ENCODE measurements around the gene SVBP.

Gene SVBP

GRCh38 chr1:42847111-42847595 lies 30.0 kb upstream of the SVBP start:
- H3K27me3 ChIP-seq (ENCODE audit: low read length), result no peaks in the 10 kb centered on the region
- TF ChIP-seq, protein P1, sequence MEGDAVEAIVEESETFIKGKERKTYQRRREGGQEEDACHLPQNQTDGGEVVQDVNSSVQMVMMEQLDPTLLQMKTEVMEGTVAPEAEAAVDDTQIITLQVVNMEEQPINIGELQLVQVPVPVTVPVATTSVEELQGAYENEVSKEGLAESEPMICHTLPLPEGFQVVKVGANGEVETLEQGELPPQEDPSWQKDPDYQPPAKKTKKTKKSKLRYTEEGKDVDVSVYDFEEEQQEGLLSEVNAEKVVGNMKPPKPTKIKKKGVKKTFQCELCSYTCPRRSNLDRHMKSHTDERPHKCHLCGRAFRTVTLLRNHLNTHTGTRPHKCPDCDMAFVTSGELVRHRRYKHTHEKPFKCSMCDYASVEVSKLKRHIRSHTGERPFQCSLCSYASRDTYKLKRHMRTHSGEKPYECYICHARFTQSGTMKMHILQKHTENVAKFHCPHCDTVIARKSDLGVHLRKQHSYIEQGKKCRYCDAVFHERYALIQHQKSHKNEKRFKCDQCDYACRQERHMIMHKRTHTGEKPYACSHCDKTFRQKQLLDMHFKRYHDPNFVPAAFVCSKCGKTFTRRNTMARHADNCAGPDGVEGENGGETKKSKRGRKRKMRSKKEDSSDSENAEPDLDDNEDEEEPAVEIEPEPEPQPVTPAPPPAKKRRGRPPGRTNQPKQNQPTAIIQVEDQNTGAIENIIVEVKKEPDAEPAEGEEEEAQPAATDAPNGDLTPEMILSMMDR (IDR thresholded peaks at IDR 0.05; ENCODE audit: insufficient read depth, low read length, poor library complexity, severe bottlenecking), result no peak
- no peak for TF ChIP-seq EZH2phosphoT487 (conservative IDR thresholded peaks at IDR 0.05; ENCODE audit: low read length)
- H4K20me1 ChIP-seq (ENCODE audit: low read depth, low read length), result no peaks in the 10 kb centered on the region
- H3K4me2 ChIP-seq (ENCODE audit: low read depth, low read length, poor library complexity, severe bottlenecking), result peak overlapping the region; percentile 75
- no peaks in the 10 kb centered on the region for H3K9me3 ChIP-seq (ENCODE audit: insufficient read depth, low read length)
- no peaks in the 10 kb centered on the region; the same call in 1 of the 2 replicates for H3K36me3 ChIP-seq (ENCODE audit: low read length)
- H3F3A ChIP-seq (ENCODE audit: insufficient read depth), result no peaks in the 10 kb centered on the region
- H2AFZ ChIP-seq (ENCODE audit: low read depth, low read length, severe bottlenecking), result peak overlapping the region; percentile 17
- H3K9me2 ChIP-seq (replicated peaks; ENCODE audit: insufficient read depth, low read length), result no peaks in the 10 kb centered on the region
- H3K27ac ChIP-seq (ENCODE audit: low read depth, low read length), result peak overlapping the region; percentile 41
- peak overlapping the region; percentile 97 for H3K4me3 ChIP-seq (ENCODE audit: insufficient read depth, low read length, poor library complexity, severe bottlenecking)
- peaks cover 20% of the 10 kb centered on the region for H3K79me2 ChIP-seq (ENCODE audit: insufficient read depth, low read length)
- H3K9ac ChIP-seq (ENCODE audit: low read length), result peak overlapping the region; percentile 87

DNA sequence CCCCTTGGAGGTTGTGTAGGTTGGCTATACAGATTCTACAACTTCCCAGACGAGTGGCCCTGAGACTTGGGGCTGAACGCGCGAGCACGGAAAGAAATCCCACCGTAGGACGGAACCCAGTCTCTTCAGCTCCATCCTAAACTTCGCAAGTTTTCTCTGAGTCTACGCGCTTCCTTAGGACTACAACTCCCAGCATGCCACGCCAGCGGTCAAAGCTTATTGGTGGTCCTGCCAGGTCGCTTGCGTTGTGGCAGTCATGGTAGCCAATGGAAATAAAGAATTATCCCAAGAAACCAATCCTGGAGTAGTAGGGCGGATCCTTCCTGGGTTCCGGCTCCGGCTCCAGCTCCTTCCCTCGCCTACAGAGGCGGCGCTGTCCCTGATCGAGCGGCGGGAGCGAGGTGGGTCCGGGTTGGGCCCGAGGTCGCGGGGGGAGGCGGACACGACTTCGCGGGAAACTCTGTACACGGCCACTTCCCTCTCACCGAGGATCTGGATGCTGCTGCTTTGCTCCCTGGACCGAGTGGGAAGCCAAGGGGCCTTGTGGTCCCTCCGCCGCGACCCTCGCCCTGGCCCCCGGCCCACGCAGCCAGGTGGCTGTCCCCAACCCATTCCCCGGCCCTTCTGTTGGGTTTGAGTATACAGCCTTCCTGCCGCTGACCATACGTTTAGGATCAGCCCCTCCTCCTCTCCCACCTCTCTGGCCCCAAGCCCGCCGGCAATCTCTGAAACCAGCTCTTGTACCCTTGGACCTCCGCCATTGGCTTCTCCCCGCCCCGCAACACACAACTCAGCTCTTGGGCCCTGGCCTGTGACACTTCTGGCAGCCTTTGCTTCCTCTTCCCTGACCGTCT lies 29.3 kb upstream of the SVBP start, which contains the start of gene ZNF691:
Gene ZNF691 (plus strand): TSS at position 357 of the 854 bp plus-strand sequence. CDS start 3,046 bp downstream, outside the sequence.
- no peaks in the 10 kb centered on the region for H3K9me3 ChIP-seq (ENCODE audit: insufficient read depth, low read length)
- peak within 1 kb of the TSS; percentile 41 for H3K27ac ChIP-seq (ENCODE audit: low read depth, low read length)
- H3K4me3 ChIP-seq (ENCODE audit: insufficient read depth, low read length, poor library complexity, severe bottlenecking), result peak within 1 kb of the TSS; percentile 97
- peak within 1 kb of the TSS; percentile 87 for H3K9ac ChIP-seq (ENCODE audit: low read length)
- H3K79me2 ChIP-seq (ENCODE audit: insufficient read depth, low read length), result peaks cover 20% of the 10 kb centered on the region
- no peaks in the 10 kb centered on the region for H3K9me2 ChIP-seq (replicated peaks; ENCODE audit: insufficient read depth, low read length)
- TF ChIP-seq, protein P1 (IDR thresholded peaks at IDR 0.05; ENCODE audit: insufficient read depth, low read length, poor library complexity, severe bottlenecking), result no peak
- no peak for TF ChIP-seq EZH2phosphoT487 (conservative IDR thresholded peaks at IDR 0.05; ENCODE audit: low read length)
- H3F3A ChIP-seq (ENCODE audit: insufficient read depth), result no peaks in the 10 kb centered on the region
- no peaks in the 10 kb centered on the region for H4K20me1 ChIP-seq (ENCODE audit: low read depth, low read length)
- no peaks in the 10 kb centered on the region for H3K27me3 ChIP-seq (ENCODE audit: low read length)
- peak within 1 kb of the TSS; percentile 97 for H3K4me2 ChIP-seq (ENCODE audit: low read depth, low read length, poor library complexity, severe bottlenecking)
- H3K36me3 ChIP-seq (ENCODE audit: low read length), result no peaks in the 10 kb centered on the region; the same call in 1 of the 2 replicates
- peak within 1 kb of the TSS; percentile 97 for H2AFZ ChIP-seq (ENCODE audit: low read depth, low read length, severe bottlenecking)

- H3K79me2 ChIP-seq (ENCODE audit: insufficient read depth, low read length), result peaks cover 20% of the 10 kb centered on the region
- TF ChIP-seq EZH2phosphoT487 (conservative IDR thresholded peaks at IDR 0.05; ENCODE audit: low read length), result no peak
- TF ChIP-seq, protein P1 (IDR thresholded peaks at IDR 0.05; ENCODE audit: insufficient read depth, low read length, poor library complexity, severe bottlenecking), result no peak
- H3K36me3 ChIP-seq (ENCODE audit: low read length), result no peaks in the 10 kb centered on the region; the same call in 1 of the 2 replicates
- peak overlapping the region; percentile 87 for H3K9ac ChIP-seq (ENCODE audit: low read length)
- H3K9me2 ChIP-seq (replicated peaks; ENCODE audit: insufficient read depth, low read length), result no peaks in the 10 kb centered on the region
- H3F3A ChIP-seq (ENCODE audit: insufficient read depth), result no peaks in the 10 kb centered on the region
- no peaks in the 10 kb centered on the region for H3K27me3 ChIP-seq (ENCODE audit: low read length)
- H3K4me3 ChIP-seq (ENCODE audit: insufficient read depth, low read length, poor library complexity, severe bottlenecking), result peak overlapping the region; percentile 97
- H3K27ac ChIP-seq (ENCODE audit: low read depth, low read length), result no peak overlapping the region
- H3K4me2 ChIP-seq (ENCODE audit: low read depth, low read length, poor library complexity, severe bottlenecking), result peak overlapping the region; percentile 97
- H3K9me3 ChIP-seq (ENCODE audit: insufficient read depth, low read length), result no peaks in the 10 kb centered on the region
- H2AFZ ChIP-seq (ENCODE audit: low read depth, low read length, severe bottlenecking), result peak overlapping the region; percentile 97
- no peaks in the 10 kb centered on the region for H4K20me1 ChIP-seq (ENCODE audit: low read depth, low read length)
These were observed 28.7 kb upstream of the SVBP start for GRCh38 chr1:42845866-42846256.

All from SU-DHL-6 (cell line).